ENCODE results near the gene EIF4E3. TPM values are rescaled to one million over a fixed set of nuclear protein-coding genes. Genes with fewer than 3 reads are reported as not detected.

EIF4E3 gene
- polyA plus RNA-seq, 2 of the 4 experiments (the other 2 are of a cell fraction), result 2.3 to 5.5 TPM

- Histone ChIP-seq H3K27ac (no peak overlapping the region), H3K4me2 (no peak overlapping the region), H3K9me3 (peaks cover 35% of the 10 kb centered on the region), H3K4me3 (no peak overlapping the region), H3K4me1 (no peaks in the 10 kb centered on the region)
- POLR2A ChIA-PET, result no interaction called here
- CTCF ChIA-PET, result interaction anchor here (0.9 kb wide), 1 partner anchor 14 kb away, joined by 3 read pairs; no protein-coding TSS in a partner anchor
- DNase-seq (ENCODE audit: low read depth in 1 of 2, low spot score in 1 of 2), result no peak
- no peak for ATAC-seq
- no peak for TF ChIP-seq POLR2AphosphoS2 (conservative IDR thresholded peaks at IDR 0.05; ENCODE audit: low read length)
- TF ChIP-seq POLR2A (IDR thresholded peaks at IDR 0.05; ENCODE audit: low read length), result no peak
- no peak for FAIRE-seq
- 76% methylated on average over 1 of the region's 1 CpG for WGBS (ENCODE audit: missing lambda C conversion rate)
Observed at GRCh38 chr3:71742621-71743020, 17.4 kb upstream of the EIF4E3 start.

GRCh38 chr3:71734881-71735280, 9.7 kb upstream of the EIF4E3 start:
- Histone ChIP-seq H3K9me3 (peaks cover 8% of the 10 kb centered on the region; the same call in 1 of the 3 replicates), H3K27ac (no peak overlapping the region), H3K4me1 (no peaks in the 10 kb centered on the region), H3K4me2 (no peak overlapping the region), H3K4me3 (no peak overlapping the region)
- FAIRE-seq, result no peak
- CTCF ChIA-PET, result no interaction called here
- TF ChIP-seq TP53 (CRISPR knock-in tag; IDR thresholded peaks at IDR 0.05), result no peak
- TF ChIP-seq MAFK (IDR thresholded peaks at IDR 0.05; ENCODE audit: partially characterized antibody), result no peak
- no peak for TF ChIP-seq ZC3H11A (IDR thresholded peaks at IDR 0.05)
- TF ChIP-seq GATA3 (IDR thresholded peaks at IDR 0.05; ENCODE audit: borderline replicate concordance), result no peak
- no peak for TF ChIP-seq E2F6 (IDR thresholded peaks at IDR 0.05; ENCODE audit: borderline replicate concordance, low read depth)
- no peak for TF ChIP-seq CEBPB (IDR thresholded peaks at IDR 0.05)
- TF ChIP-seq EP300 (IDR thresholded peaks at IDR 0.05), result no peak
- TF ChIP-seq HDAC2 (IDR thresholded peaks at IDR 0.05), result no peak
- TF ChIP-seq KDM1A (IDR thresholded peaks at IDR 0.05; ENCODE audit: low read depth), result no peak
- no peak for TF ChIP-seq REST (IDR thresholded peaks at IDR 0.05)
- no peak for TF ChIP-seq BCL3 (IDR thresholded peaks at IDR 0.05)
- no peak for TF ChIP-seq ZSCAN20 (CRISPR knock-in tag; IDR thresholded peaks at IDR 0.05)
- TF ChIP-seq CHD2 (IDR thresholded peaks at IDR 0.05; ENCODE audit: low read length, partially characterized antibody), result no peak
- TF ChIP-seq EHF (CRISPR knock-in tag; IDR thresholded peaks at IDR 0.05), result no peak
- TF ChIP-seq FOSL2 (IDR thresholded peaks at IDR 0.05), result no peak
- no peak for TF ChIP-seq FOSL2 (CRISPR knock-in tag; IDR thresholded peaks at IDR 0.05)
- no peak for TF ChIP-seq SMC3 (IDR thresholded peaks at IDR 0.05)
- TF ChIP-seq HOXB5 (CRISPR knock-in tag; IDR thresholded peaks at IDR 0.05), result no peak
- ATAC-seq, result no peak
- POLR2A ChIA-PET, result no interaction called here
- 41% methylated on average over 1 of the region's 1 CpG for WGBS (ENCODE audit: missing lambda C conversion rate)
- no peak for DNase-seq (ENCODE audit: low read depth in 1 of 2, low spot score in 1 of 2)

- ChIA-PET POLR2A (no interaction called here), CTCF (no interaction called here)
- Histone ChIP-seq H3K4me1 (no peaks in the 10 kb centered on the region), H3K27ac (no peak overlapping the region), H3K9me3 (peaks cover 6% of the 10 kb centered on the region; the same call in 1 of the 3 replicates), H3K4me3 (no peak overlapping the region), H3K4me2 (no peak overlapping the region)
- ATAC-seq (no peak), FAIRE-seq (no peak), DNase-seq (ENCODE audit: low read depth in 1 of 2, low spot score in 1 of 2) (no peak)
- TF ChIP-seq HES2 (IDR thresholded peaks at IDR 0.05), result no peak
- TF ChIP-seq MAFK (IDR thresholded peaks at IDR 0.05; ENCODE audit: partially characterized antibody), result peak; percentile 52
- whole genome bisulfite sequencing (ENCODE audit: missing lambda C conversion rate), result 55% methylated on average over 2 of the region's 2 CpGs
Observed at GRCh38 chr3:71733319-71733718, 8.1 kb upstream of the EIF4E3 start.

All from A549 (cell line).